ENCODE results near the gene CEACAM7. TPM values are rescaled to one million over a fixed set of nuclear protein-coding genes. Genes with fewer than 3 reads are reported as not detected.

CEACAM7 gene
- total RNA-seq, 1 experiment from 2014 or later: 0.43 TPM

GRCh38 chr19:41700381-41701195 is 12.5 kb upstream of the CEACAM7 start:
- no peak for DNase-seq (ENCODE audit: low spot score)

GRCh38 chr19:41699968-41700323 is 11.9 kb upstream of the CEACAM7 start:
- Histone ChIP-seq H3K9me3 (ENCODE audit: low read depth, low read length, poor library complexity, severe bottlenecking) (no peaks in the 10 kb centered on the region), H3K27me3 (replicated peaks; ENCODE audit: insufficient read depth, low read depth, low read length, poor library complexity) (no peaks in the 10 kb centered on the region), H3K4me1 (ENCODE audit: insufficient read depth, low read length, poor library complexity, severe bottlenecking) (peaks cover 33% of the 10 kb centered on the region), H3K36me3 (ENCODE audit: insufficient read depth, low read length, poor library complexity, severe bottlenecking) (no peaks in the 10 kb centered on the region), H3K4me3 (ENCODE audit: low read depth, low read length, poor library complexity, severe bottlenecking) (no peak overlapping the region), H3K27ac (ENCODE audit: low read depth, low read length, poor library complexity, severe bottlenecking) (no peak overlapping the region)
- DNase-seq (ENCODE audit: low spot score): no peak
- TF ChIP-seq CTCF (conservative IDR thresholded peaks at IDR 0.05; ENCODE audit: low read depth, low read length): no peak
- TF ChIP-seq EZH2 (IDR thresholded peaks at IDR 0.05; ENCODE audit: borderline replicate concordance, low read depth, low read length, poor library complexity, severe bottlenecking): no peak
- intact Hi-C loops (cut with micrococcal nuclease; ENCODE audit: unreplicated experiment): loop anchor here (5.0 kb wide), 1 partner anchor 58 kb away; no protein-coding TSS in a partner anchor
- BruUV-seq (replicated peaks): no TSS peak
- ChIA-PET POLR2A (ENCODE audit: low non-redundant PET) (no interaction called here), CTCF (interaction anchor here (0.7 kb wide), 1 partner anchor 173 kb away, joined by 4 read pairs; no protein-coding TSS in a partner anchor)

More at GRCh38 chr19:41700381-41701195, 12.5 kb upstream of the CEACAM7 start:
- TF ChIP-seq CTCF (conservative IDR thresholded peaks at IDR 0.05; ENCODE audit: low read depth, low read length) (no peak), EZH2 (IDR thresholded peaks at IDR 0.05; ENCODE audit: borderline replicate concordance, low read depth, low read length, poor library complexity, severe bottlenecking) (no peak)
- H3K27me3 ChIP-seq (replicated peaks; ENCODE audit: insufficient read depth, low read depth, low read length, poor library complexity): no peaks in the 10 kb centered on the region
- ChIA-PET POLR2A (ENCODE audit: low non-redundant PET) (no interaction called here), CTCF (interaction anchor here (0.7 to 1.7 kb wide), 2 partner anchors 59 to 173 kb away, joined by 4 to 12 read pairs; no protein-coding TSS in a partner anchor)
- no TSS peak for BruUV-seq (replicated peaks)
- no peaks in the 10 kb centered on the region for H3K36me3 ChIP-seq (ENCODE audit: insufficient read depth, low read length, poor library complexity, severe bottlenecking)
- intact Hi-C loops (cut with micrococcal nuclease; ENCODE audit: unreplicated experiment): loop anchor here (5.0 kb wide), 1 partner anchor 58 kb away; no protein-coding TSS in a partner anchor
- H3K4me1 ChIP-seq (ENCODE audit: insufficient read depth, low read length, poor library complexity, severe bottlenecking): peaks cover 33% of the 10 kb centered on the region
- peak overlapping the region; percentile 90 for H3K27ac ChIP-seq (ENCODE audit: low read depth, low read length, poor library complexity, severe bottlenecking)
- no peaks in the 10 kb centered on the region for H3K9me3 ChIP-seq (ENCODE audit: low read depth, low read length, poor library complexity, severe bottlenecking)
- H3K4me3 ChIP-seq (ENCODE audit: low read depth, low read length, poor library complexity, severe bottlenecking): no peak overlapping the region

- Histone ChIP-seq H3K36me3 (ENCODE audit: insufficient read depth, low read length, poor library complexity, severe bottlenecking) (no peaks in the 10 kb centered on the region), H3K4me3 (ENCODE audit: low read depth, low read length, poor library complexity, severe bottlenecking) (no peak overlapping the region), H3K4me1 (ENCODE audit: insufficient read depth, low read length, poor library complexity, severe bottlenecking) (peaks cover 33% of the 10 kb centered on the region), H3K27ac (ENCODE audit: low read depth, low read length, poor library complexity, severe bottlenecking) (no peak overlapping the region), H3K27me3 (replicated peaks; ENCODE audit: insufficient read depth, low read depth, low read length, poor library complexity) (no peaks in the 10 kb centered on the region), H3K9me3 (ENCODE audit: low read depth, low read length, poor library complexity, severe bottlenecking) (no peaks in the 10 kb centered on the region)
- ChIA-PET POLR2A (ENCODE audit: low non-redundant PET) (no interaction called here), CTCF (no interaction called here)
- no peak for DNase-seq (ENCODE audit: low spot score)
- intact Hi-C loops (cut with micrococcal nuclease; ENCODE audit: unreplicated experiment): no loop called here
- TF ChIP-seq EZH2 (IDR thresholded peaks at IDR 0.05; ENCODE audit: borderline replicate concordance, low read depth, low read length, poor library complexity, severe bottlenecking): no peak
- no peak for TF ChIP-seq CTCF (conservative IDR thresholded peaks at IDR 0.05; ENCODE audit: low read depth, low read length)
- no TSS peak for BruUV-seq (replicated peaks)
Observed at GRCh38 chr19:41699231-41699967, 11.3 kb upstream of the CEACAM7 start.
